Epithelial cell of prostate (primary cell): ENCODE results near the gene TRIP13.
"Not testable (repeated sequence)": the region's sequence is repeated elsewhere in the genome, so short reads cannot be mapped to it uniquely, and the experiment has no call there.

ENCODE experiments used
- DNase-seq: peaks from one replicate; pipeline ENCODE4 v3.0.0-alpha.2; 2011; ENCODE audit warnings: low read depth, low spot score
- H3K27ac ChIP-seq: fragments of 450-650 bp; 2 replicates; pipeline ENCODE4 v1.5.1; 2017; ENCODE audit warnings: mild to moderate bottlenecking

The TRIP13 gene, protein sequence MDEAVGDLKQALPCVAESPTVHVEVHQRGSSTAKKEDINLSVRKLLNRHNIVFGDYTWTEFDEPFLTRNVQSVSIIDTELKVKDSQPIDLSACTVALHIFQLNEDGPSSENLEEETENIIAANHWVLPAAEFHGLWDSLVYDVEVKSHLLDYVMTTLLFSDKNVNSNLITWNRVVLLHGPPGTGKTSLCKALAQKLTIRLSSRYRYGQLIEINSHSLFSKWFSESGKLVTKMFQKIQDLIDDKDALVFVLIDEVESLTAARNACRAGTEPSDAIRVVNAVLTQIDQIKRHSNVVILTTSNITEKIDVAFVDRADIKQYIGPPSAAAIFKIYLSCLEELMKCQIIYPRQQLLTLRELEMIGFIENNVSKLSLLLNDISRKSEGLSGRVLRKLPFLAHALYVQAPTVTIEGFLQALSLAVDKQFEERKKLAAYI

DNA sequence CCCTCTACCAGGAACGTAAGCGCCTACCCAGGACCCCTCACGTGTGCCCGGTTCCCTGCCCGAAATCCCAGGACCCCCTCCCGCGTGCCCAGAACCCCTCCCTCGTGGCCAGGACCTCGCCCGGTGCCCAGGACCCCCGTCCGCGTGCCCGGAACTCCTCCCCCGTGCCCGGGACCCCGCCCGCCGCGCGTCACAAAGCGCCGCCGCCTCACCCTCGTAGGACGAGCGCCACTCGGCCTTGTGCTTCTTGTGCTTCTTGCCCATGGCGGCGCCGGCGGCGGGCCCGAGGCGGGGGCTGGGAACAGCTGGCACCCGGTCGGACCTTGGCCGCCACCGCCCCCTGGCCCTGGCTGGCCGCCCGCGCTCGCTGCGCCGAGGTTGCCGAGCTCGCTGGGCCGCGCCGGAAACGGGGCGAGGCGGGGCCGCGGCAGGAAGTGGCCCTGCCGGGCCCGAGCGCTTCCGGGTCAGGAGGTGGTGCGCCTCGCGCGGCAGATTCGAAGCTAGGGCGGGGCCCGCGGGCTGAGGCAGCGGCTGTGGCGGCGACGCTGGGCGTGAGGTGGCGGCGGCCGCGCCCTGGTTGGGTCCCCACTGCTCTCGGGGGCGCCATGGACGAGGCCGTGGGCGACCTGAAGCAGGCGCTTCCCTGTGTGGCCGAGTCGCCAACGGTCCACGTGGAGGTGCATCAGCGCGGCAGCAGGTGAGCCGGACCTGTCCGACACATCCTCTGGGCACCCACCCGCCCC, at the start of gene TRIP13, which contains the start of gene BRD9:
TRIP13 (plus strand) TSS at position 491 of the 743 bp plus-strand sequence; CDS start at position 606, 115 bp downstream.
BRD9 (minus strand) TSS at position 408 of the 743 bp plus-strand sequence; CDS start at position 264, 144 bp downstream.
- peak within 1 kb of the TSS; percentile 74 for H3K27ac ChIP-seq
- DNase-seq, result no peak

DNA sequence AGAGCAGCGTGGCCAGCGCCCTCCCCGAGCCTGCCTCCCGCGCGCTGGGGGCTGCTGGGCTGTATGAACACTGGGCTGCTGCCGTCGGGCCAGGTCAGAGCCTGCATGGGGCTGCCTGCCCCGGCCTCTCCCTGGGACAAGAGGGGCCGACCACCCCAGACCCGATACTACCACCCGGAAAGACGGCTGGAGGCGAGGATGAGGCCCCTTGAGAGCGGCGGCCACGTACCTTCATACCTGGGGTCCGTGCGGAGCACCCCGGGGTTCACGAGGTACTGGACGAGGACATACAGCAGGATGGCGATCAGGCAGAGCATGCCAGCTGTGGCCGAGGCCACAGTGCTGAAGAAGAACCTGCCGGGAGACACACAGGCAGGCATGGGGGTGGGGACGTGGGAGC, 49.3 kb upstream of the TRIP13 start:
- DNase-seq, H3K27ac ChIP-seq: not testable (repeated sequence)

DNA sequence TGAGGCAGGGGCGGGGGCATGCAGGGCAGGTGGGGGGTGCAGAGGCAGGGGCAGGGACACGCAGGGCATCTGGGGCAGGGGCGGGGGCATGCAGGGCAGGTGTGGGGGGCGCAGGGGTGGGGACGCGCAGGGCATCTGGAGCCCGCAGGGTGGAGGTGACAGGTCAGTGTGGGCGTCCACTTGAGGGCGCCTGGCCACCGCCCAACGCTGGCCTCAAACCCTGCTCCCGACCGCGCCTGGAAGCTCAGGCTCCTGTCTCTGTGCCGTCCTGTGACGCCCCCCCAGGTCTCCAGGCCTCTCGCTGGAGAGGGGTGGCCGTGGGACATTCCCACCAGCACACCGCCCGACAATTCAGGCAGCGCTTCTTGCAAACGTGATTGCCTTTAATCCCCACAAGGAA, 48.8 kb upstream of the TRIP13 start:
- DNase-seq, H3K27ac ChIP-seq: not testable (repeated sequence)

DNA sequence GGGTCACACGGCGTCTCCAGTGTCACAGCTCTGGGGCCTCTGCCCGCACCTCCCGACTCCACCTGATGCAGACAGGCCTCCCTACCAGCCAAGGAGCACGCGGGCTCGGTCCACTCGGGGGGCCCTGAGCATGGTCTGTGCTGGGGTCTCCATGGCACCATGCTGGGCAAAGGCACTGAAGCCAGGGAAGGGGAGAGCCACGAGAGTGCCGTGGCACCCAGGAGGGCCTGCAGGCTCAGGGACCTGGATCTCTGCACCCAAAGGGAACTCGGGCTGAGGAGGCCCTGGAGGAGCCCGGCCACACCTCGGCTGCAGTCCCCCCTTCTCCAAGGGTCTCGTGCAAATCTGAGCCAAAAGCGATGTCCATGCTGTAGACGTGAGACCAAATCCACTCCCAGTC, 48.3 kb upstream of the TRIP13 start:
- DNase-seq, result not testable (repeated sequence)

DNA sequence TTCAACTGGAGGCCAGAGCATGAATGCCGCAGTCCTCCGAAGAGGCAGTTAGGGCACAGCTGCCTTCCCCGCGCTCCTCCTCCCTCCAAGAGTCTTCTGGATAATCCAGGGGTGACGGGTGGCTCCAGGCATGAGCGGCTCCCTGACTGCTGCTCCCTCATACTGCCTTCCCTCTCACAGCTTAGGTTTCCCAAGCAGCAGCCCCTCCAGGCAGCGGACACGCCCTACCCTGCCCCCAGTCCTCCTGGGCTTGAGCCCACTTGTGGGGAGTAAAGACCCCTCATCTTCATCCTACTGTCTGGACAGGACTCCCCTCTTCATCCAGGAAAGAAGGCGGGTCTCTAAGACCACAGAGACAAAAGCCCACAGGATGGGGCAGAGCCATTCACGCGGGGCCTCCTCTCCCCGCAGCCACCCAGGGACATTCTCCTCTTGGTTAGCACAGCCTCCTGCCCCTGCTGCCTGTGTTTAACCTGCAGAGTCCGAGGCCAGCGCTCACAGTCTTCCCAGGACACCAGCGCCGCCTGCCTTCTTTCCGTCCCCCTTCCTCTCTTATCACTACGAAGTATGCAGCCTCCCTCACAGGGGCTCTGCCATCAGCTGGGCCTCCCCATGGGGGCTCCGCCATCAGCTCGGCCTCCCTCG, 47.5 kb upstream of the TRIP13 start:
- not testable (repeated sequence) for DNase-seq, H3K27ac ChIP-seq

More for the DNA sequence above, 48.3 kb upstream of the TRIP13 start:
- not testable (repeated sequence) for H3K27ac ChIP-seq

DNA sequence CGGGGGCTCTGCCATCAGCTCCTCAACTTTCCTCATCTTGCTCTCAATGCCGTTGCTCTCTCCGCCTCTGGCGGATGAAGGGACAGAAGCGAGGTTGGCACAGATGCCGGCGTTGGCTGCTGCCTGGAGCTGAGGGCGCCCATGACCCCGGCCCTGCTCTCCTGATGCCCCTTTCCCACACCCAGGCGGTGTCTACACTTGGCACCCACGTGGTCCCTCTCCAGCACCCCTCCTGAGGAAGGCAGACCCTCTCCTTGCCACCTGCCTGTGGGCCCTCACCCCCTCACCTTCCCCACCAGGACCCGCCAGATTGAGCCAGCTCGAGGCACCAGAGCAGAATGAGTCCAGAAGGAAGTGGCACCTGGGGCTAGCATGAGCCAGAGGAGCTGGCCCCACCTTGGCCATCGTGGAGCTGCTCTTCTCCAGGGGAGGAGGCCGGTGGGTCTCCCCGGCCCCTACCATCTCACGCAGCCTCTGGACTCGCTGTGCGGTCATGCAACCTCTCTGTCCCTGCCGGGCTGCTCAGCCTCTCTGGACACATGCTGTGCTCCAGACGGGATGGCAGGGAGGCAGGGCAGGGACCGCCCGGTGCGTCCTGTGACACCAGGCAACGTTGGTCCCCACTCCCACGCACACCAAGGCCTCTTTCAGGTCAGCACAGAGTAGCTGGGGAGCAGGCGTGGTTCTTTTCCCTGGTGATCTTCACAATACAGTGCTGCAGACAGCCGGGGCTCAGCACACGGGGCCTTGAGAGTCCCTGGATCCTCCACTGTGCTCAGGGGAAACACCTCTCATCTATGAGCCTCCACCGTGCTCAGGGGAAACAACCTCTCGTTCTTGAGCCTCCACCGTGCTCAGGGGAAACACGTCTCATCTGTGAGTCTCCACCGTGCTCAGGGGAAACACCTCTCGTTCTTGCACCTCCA, 46.7 kb upstream of the TRIP13 start:
- not testable (repeated sequence) for DNase-seq, H3K27ac ChIP-seq

DNA sequence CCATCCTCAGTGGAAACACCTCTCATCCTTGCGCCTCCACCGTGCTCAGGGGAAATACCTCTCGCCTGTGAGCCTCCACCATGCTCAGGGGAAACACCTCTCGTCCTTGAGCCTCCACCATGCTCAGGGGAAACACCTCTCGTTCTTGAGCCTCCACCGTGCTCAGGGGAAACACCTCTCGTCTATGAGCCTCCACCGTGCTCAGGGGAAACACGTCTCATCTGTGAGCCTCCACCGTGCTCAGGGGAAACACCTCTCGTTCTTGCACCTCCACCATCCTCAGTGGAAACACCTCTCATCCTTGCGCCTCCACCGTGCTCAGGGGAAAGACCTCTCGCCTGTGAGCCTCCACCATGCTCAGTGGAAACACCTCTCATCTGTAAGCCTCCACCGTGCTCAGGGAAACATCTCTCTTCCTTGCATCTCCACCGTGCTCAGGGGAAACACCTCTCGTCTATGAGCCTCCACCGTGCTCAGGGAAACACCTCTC, 46.0 kb upstream of the TRIP13 start:
- not testable (repeated sequence) for H3K27ac ChIP-seq, DNase-seq

DNA sequence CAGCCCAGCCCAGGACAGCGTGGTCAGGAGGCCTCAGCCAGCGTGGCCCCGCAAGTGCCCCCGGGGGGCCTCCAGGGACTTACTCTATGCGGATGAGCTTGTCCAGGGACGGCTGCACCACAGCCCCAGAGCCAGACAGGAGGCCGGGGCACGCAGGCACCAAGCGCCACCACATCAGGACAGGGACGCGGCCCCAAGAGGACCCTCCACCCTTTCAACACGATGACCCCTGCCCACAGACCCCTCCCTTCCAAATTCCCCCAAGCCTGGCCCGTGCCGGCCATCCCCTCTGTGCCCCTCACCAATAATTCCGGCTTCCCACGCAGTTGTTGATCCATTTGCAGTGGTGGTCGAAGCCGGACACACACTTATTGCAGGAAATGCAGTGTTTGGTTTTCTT, 45.5 kb upstream of the TRIP13 start:
- not testable (repeated sequence) for H3K27ac ChIP-seq

DNA sequence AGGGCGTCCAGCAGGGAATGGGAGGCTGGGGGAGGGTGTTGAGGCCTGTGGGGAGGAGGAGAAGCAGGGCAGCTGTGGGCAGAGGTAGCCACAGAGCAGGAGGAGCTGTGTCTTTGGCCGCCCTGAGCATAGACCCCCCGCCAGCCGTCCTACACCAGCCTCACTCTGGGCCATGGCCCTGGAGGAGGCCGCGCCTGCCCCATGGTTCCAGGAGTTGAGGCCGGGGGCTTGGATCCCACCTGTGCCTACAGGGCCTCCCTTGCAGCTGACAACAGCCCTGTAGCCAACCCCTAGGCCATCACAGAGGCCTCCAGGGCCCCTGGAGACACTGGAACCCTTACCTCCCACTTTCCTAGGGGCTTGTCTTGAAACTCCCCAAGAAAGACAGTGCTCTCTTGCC, 44.9 kb upstream of the TRIP13 start:
- H3K27ac ChIP-seq, DNase-seq: not testable (repeated sequence)

More for the DNA sequence above, 45.5 kb upstream of the TRIP13 start:
- not testable (repeated sequence) for DNase-seq

DNA sequence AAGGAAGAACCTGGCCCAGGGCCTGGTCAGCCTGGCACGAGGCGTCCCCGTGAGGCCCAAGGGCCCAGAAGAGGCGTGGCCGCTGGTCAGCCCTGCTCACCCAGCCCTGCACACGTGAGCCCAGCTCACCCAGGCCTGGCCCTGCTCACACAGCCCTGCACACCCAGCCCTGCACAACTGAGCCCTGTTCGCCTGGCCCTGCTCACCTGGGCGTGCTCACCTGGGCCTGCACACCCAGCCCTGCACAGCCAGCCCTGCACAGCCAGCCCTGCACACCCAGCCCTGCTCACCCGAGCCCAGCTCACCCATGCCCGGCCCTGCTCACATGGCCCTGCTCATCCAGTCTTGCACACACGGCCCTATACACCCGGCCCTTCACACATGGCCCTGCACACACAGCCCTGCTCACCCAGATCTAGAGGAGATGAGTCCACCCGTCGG, 44.0 kb upstream of the TRIP13 start:
- no peak for DNase-seq
- no peak overlapping the region for H3K27ac ChIP-seq

DNA sequence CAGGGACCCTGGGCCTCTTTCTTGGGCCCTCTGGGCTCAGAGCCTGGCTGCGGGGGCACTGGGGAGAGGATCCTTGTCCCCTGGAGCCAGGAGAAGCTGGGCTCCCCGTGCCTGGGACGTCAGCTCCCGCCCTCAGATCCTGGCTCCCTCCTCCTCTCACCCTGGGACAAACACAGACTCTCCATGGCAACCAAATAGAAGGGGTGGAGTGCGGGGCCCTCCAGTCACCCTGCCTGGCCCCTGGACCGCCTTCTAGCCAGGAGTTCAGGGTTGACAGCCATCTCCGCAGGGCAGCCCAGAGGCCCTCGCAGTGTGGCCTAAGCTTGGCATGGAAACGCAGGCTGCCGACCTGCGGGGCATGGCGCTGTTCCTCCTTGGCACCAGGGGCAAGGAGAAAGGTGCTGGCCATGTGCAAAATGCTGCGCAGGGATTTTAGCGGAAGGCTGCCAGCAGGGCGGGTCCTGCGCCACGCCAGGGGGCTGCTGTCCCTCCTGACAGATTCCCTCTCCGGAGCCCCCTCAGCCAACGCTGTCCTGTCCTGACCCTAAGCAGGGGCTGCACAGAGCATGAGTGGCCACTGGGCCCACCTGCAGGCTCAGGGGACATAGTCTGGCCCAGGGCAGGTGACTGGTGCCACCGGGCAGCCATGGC, 42.9 kb upstream of the TRIP13 start:
- no peak overlapping the region for H3K27ac ChIP-seq
- no peak for DNase-seq

DNA sequence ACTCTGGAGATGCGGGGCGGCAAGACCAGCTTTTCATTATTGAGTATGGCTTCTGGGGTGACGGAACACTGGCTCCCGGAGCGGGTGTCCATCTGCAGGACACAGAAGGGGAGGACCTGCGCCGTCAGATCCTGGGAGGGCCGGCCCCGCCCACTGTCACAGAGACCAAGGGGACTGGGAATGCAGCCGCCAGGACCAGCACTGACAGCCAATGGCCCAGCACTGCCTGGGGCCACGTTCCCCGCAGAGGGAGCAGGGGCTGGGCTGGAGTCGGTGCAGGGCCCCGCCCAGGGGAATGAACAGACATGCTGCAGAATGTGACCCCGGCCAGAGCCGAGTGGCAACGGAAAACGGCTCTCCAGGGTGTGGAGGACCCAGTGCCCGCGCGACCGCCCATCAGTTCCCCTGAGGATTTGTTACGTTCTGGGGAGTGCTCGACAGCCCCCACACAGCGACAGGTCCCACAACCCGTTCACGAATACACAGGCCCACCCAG, 42.1 kb upstream of the TRIP13 start, which contains the start of gene ZDHHC11:
ZDHHC11 (minus strand) TSS at position 476 of the 496 bp plus-strand sequence; CDS start at position 92, 384 bp downstream.
- H3K27ac ChIP-seq, result no peak within 1 kb of the TSS
- no peak for DNase-seq

DNA sequence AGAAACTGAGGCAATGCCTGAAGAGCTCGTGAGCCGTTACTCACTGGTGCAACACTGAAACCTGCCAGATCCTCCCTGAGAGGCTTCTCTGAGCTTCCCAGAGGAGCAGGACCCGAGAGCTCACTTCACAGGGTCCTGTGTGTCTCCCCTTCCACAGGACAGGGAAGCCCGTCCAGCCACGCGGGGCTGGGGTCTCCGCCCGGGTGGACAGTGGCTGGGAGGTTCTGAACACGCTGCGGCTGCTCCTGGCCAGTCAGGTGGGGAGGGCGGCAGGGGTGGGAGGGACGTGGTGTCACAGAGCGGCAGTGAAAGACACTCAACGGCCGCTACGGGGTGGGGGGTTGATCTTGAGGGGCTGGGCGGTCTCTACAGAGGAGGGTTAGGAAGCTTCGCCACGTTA, 41.6 kb upstream of the TRIP13 start:
- DNase-seq, result no peak
- no peak overlapping the region for H3K27ac ChIP-seq

DNA sequence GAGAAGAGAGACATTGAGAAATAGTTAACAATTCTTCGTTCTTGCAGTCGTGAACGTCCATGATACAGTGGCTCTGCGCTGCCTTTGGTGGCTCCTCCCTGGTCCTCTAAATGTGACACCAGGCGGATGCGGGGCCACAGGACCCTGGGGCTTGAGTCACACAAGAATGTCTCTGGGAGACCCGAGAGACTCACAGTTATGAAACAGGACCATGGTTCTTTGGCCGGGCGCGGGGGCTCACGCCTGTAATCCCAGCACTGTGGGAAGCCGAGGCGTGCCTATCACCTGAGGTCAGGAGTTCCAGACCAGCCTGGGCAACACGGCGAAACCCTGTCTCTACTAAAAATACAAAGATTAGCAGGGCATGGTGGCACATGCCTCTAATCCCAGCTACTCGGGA, 41.1 kb upstream of the TRIP13 start:
- no peak overlapping the region for H3K27ac ChIP-seq
- DNase-seq, result no peak

DNA sequence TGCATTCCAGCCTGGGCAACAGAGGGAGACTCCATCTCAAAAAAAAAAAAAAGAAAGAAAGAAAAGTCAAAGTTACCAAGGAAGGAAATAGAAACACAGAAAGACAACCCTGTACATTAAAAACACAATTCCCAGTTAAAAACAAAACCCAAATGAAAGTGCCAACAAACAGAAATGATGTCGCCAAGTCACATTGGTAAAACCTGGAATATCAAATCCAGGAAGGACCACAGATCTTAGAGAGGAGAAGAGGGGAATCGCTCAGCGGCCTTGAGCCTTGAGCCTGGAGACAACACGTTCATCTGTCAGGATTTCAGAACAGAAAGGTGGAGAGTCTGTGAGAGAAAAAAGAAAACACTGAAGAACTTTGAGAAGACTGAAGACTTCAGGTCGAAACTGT, 40.7 kb upstream of the TRIP13 start:
- DNase-seq, result no peak
- no peak overlapping the region for H3K27ac ChIP-seq

DNA sequence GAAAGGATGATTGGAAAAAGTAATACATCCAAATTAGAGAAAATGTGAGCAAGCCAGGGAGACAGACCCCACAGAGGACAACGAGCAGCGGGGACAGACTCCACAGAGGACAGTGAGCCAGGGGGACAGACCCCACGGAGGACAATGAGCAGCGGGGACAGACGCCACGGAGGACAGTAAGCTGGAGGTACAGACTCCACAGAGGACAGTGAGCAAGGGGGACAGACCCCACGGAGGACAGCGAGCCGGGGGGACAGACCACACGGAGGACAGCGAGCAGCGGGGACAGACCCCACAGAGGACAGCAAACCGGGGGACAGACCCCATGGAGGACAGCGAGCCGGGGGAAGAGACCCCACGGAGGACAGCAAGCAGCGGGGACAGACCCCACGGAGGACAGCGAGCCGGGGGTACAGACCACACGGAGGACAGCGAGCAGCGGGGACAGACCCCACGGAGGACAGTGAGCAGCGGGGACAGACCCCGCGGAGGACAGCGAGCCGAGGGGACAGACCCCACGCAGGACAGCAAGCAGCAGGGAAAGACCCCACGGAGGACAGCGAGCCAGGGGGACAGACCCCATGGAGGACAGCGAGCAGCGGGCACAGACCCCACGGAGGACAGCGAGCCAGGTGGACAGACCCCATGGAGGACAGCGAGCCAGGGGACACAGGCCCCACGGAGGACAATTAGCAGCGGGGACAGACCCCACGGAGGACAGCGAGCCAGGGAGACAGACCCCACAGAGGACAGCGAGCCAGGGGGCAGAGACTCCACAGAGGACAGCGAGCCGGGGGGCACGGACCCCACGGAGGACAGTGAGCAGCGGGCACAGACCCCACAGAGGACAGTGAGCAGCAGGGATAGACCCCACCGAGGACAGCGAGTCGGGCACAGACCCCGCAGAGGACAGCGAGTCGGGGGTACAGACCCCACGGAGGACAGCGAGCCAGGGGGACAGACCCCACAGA, 40.0 kb upstream of the TRIP13 start:
- DNase-seq, result no peak

DNA sequence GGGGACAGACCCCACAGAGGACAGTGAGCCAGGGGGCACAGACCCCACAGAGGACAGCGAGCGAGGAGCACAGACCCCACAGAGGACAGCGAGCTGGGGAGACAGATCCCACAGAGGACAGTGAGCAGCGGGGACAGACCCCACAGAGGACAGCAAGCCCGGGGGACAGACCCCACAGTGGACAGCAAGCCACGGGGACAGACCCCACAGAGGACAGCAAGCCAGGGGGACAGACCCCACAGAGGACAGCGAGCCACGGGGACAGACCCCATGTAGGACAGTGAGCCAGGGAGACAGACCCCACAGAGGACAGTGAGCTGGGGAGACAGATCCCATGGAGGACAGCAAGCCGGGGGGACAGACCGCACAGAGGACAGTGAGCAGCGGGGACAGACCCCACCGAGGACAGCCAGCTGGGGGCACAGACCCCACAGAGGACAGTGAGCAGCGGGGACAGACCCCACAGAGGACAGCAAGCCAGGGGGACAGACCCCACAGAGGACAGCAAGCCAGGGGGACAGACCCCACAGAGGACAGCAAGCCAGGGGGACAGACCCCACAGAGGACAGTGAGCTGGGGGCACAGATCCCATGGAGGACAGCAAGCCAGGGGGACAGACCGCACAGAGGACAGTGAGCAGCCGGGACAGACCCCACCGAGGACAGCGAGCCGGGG, 39.1 kb upstream of the TRIP13 start:
- H3K27ac ChIP-seq, DNase-seq: not testable (repeated sequence)

More for the DNA sequence above, 40.0 kb upstream of the TRIP13 start:
- no peak overlapping the region for H3K27ac ChIP-seq
